Measurements from ENCODE around the gene ADARB2. TPM values are rescaled to one million over a fixed set of nuclear protein-coding genes. Genes with fewer than 3 reads are reported as not detected.

Gene ADARB2
- total RNA-seq, result 1 to 10 TPM in 4 of 6 donors, under 1 TPM in 2; 0.69 to 5.2 (median 1.8) TPM

- peaks cover 0 to 15% (median 11%) of the 10 kb centered on the region in 4 donors for H3K4me1 ChIP-seq
- 0 to 1% methylated on average over 3 to 49 of the region's 50 CpGs for WGBS, 2 donors
- ATAC-seq (ENCODE audit: low FRiP score in 2 of 2) (peak; percentile 22 to 41), DNase-seq (peak in 1 of 2 donors; percentile 84)
- H3K4me3 ChIP-seq, result peak within 1 kb of the TSS in 3 of 4 donors; percentile 25 to 41 (median 34)
- peak within 1 kb of the TSS in 1 of 4 donors; percentile 35 for H3K27ac ChIP-seq
- no peaks in the 10 kb centered on the region for H3K36me3 ChIP-seq
- H3K27me3 ChIP-seq, result peaks cover 0 to 31% (median 11%) of the 10 kb centered on the region in 4 donors
- TF ChIP-seq CTCF (IDR thresholded peaks at IDR 0.05) (no peak), EP300 (IDR thresholded peaks at IDR 0.05) (no peak), POLR2A (IDR thresholded peaks at IDR 0.05) (no peak), POLR2AphosphoS5 (IDR thresholded peaks at IDR 0.05) (no peak)
- H3K9me3 ChIP-seq, result no peaks in the 10 kb centered on the region
Observed at GRCh38 chr10:1737222-1738061, at the start of gene ADARB2. ADARB2 (minus strand) TSS chr10:1737525.

- Histone ChIP-seq H3K27ac (no peak overlapping the region), H3K4me1 (no peaks in the 10 kb centered on the region), H3K36me3 (no peaks in the 10 kb centered on the region), H3K4me3 (no peak overlapping the region), H3K9me3 (peaks cover 0 to 4% (median 0%) of the 10 kb centered on the region in 4 donors), H3K27me3 (no peaks in the 10 kb centered on the region)
- TF ChIP-seq EP300 (IDR thresholded peaks at IDR 0.05) (no peak), POLR2A (IDR thresholded peaks at IDR 0.05) (no peak), POLR2AphosphoS5 (IDR thresholded peaks at IDR 0.05) (no peak), CTCF (IDR thresholded peaks at IDR 0.05) (no peak)
- whole genome bisulfite sequencing, 2 donors, result 69 to 73% methylated on average over 3 of the region's 3 CpGs
- DNase-seq (no peak), ATAC-seq (ENCODE audit: low FRiP score in 2 of 2) (no peak)
Observed at GRCh38 chr10:1785835-1786234, 48.5 kb upstream of the ADARB2 start.

- Histone ChIP-seq H3K9me3 (peaks cover 0 to 4% (median 0%) of the 10 kb centered on the region in 4 donors), H3K27ac (no peak overlapping the region), H3K36me3 (no peaks in the 10 kb centered on the region), H3K27me3 (no peaks in the 10 kb centered on the region), H3K4me1 (no peaks in the 10 kb centered on the region), H3K4me3 (no peak overlapping the region)
- no peak for DNase-seq
- WGBS, 2 donors, result 87 to 89% methylated on average over 5 of the region's 5 CpGs
- TF ChIP-seq CTCF (IDR thresholded peaks at IDR 0.05) (no peak), POLR2A (IDR thresholded peaks at IDR 0.05) (no peak), EP300 (IDR thresholded peaks at IDR 0.05) (no peak), POLR2AphosphoS5 (IDR thresholded peaks at IDR 0.05) (no peak)
- no peak for ATAC-seq (ENCODE audit: low FRiP score in 2 of 2)
Observed at GRCh38 chr10:1782841-1783240, 45.5 kb upstream of the ADARB2 start.

- DNase-seq, result no peak
- TF ChIP-seq EP300 (IDR thresholded peaks at IDR 0.05), result no peak
- no peak for TF ChIP-seq POLR2A (IDR thresholded peaks at IDR 0.05)
- TF ChIP-seq POLR2AphosphoS5 (IDR thresholded peaks at IDR 0.05), result no peak
- no peak for TF ChIP-seq CTCF (IDR thresholded peaks at IDR 0.05)
- Histone ChIP-seq H3K4me1 (no peaks in the 10 kb centered on the region), H3K27ac (no peak overlapping the region), H3K4me3 (no peak overlapping the region), H3K36me3 (no peaks in the 10 kb centered on the region), H3K27me3 (no peaks in the 10 kb centered on the region), H3K9me3 (peaks cover 0 to 4% (median 0%) of the 10 kb centered on the region in 4 donors)
- ATAC-seq (ENCODE audit: low FRiP score in 2 of 2), result no peak
- 91 to 93% methylated on average over 10 of the region's 10 CpGs for WGBS, 2 donors
Observed at GRCh38 chr10:1779796-1780195, 42.5 kb upstream of the ADARB2 start.
